Measurements from ENCODE around the gene MIDN. TPM values are rescaled to one million over a fixed set of nuclear protein-coding genes. Genes with fewer than 3 reads are reported as not detected.

The MIDN gene
- total and polyA plus RNA-seq, 2 donors (not counting 3 experiments of a cell fraction or from before 2014, with no cell fraction given) = 20.0 to 85.9 TPM

GRCh38 chr19:1281569-1282287 is 33.3 kb downstream of the MIDN start:
- peaks cover under 1% of the 10 kb centered on the region for H3K4me1 ChIP-seq (ENCODE audit: control insufficient read depth, extremely low read depth, insufficient read depth, low read length)
- H3K4me3 ChIP-seq (replicated peaks in 1 of 3; ENCODE audit: insufficient read depth in 1 of 3, low read depth in 1 of 3, low read length in 3 of 3) = no peak overlapping the region
- ChIA-PET CTCF (no interaction called here), POLR2A (no interaction called here)
- dilution Hi-C loops (cut with MboI; ENCODE audit: extremely low pct_ligation_motif_present, low sequenced_read_pairs) (no loop called here), intact Hi-C loops (cut with micrococcal nuclease) (loop anchor here (5.0 kb wide), 1 partner anchor 231 kb away; the partner anchor contains the start of gene ADAMTSL5)
- BruUV-seq (replicated peaks) = no TSS peak
- no peak for FAIRE-seq
- no peaks in the 10 kb centered on the region for H3K9me3 ChIP-seq (replicated peaks; ENCODE audit: control insufficient read depth, insufficient read depth, low read length)
- H3K79me2 ChIP-seq (ENCODE audit: control insufficient read depth, insufficient read depth, low read length) = peaks cover under 1% of the 10 kb centered on the region
- H2AFZ ChIP-seq (ENCODE audit: low read depth, low read length) = no peak overlapping the region
- H4K20me1 ChIP-seq (replicated peaks; ENCODE audit: control insufficient read depth, extremely low read depth, insufficient read depth, low read length) = no peaks in the 10 kb centered on the region
- no peak for DNase-seq (ENCODE audit: low read depth, low spot score)
- no peaks in the 10 kb centered on the region for H3K9me1 ChIP-seq (replicated peaks; ENCODE audit: control insufficient read depth, extremely low read depth, insufficient read depth, low read length)
- peaks cover 0 to 5% of the 10 kb centered on the region in 2 experiments for H3K36me3 ChIP-seq (ENCODE audit: control insufficient read depth in 2 of 2, extremely low read depth in 1 of 2, insufficient read depth in 2 of 2, low read length in 2 of 2)
- H3K4me2 ChIP-seq (ENCODE audit: insufficient read depth, low read length) = no peak overlapping the region
- peaks cover 6 to 17% of the 10 kb centered on the region in 2 experiments for H3K27me3 ChIP-seq (ENCODE audit: control insufficient read depth in 2 of 2, insufficient read depth in 2 of 2, low read length in 2 of 2)
- no peak overlapping the region for H3K27ac ChIP-seq (ENCODE audit: insufficient read depth, low read depth, low read length)
- H3K9ac ChIP-seq (replicated peaks; ENCODE audit: extremely low read depth, insufficient read depth, low read length) = no peak overlapping the region
- TF ChIP-seq MAX (IDR thresholded peaks at IDR 0.05; ENCODE audit: insufficient read depth, insufficient read length) = no peak
- TF ChIP-seq JUN (IDR thresholded peaks at IDR 0.05; ENCODE audit: borderline replicate concordance, insufficient read depth, insufficient read length, low read depth) = no peak
- no peak for TF ChIP-seq POLR2A (IDR thresholded peaks at IDR 0.05; ENCODE audit: low read depth, low read length)

GRCh38 chr19:1282588-1283206 is 34.3 kb downstream of the MIDN start:
- dilution Hi-C loops (cut with MboI; ENCODE audit: extremely low pct_ligation_motif_present, low sequenced_read_pairs) (no loop called here), intact Hi-C loops (cut with micrococcal nuclease) (loop anchor here (5.0 kb wide), 1 partner anchor 230 kb away; the partner anchor contains the start of gene ADAMTSL5)
- no peak overlapping the region for H3K27ac ChIP-seq (ENCODE audit: insufficient read depth, low read depth, low read length)
- H3K9me1 ChIP-seq (replicated peaks; ENCODE audit: control insufficient read depth, extremely low read depth, insufficient read depth, low read length) = no peaks in the 10 kb centered on the region
- FAIRE-seq = no peak
- H3K27me3 ChIP-seq (ENCODE audit: control insufficient read depth in 2 of 2, insufficient read depth in 2 of 2, low read length in 2 of 2) = peaks cover 8 to 20% of the 10 kb centered on the region in 2 experiments
- no peak overlapping the region for H3K9ac ChIP-seq (replicated peaks; ENCODE audit: extremely low read depth, insufficient read depth, low read length)
- DNase-seq (ENCODE audit: low read depth, low spot score) = no peak
- no peaks in the 10 kb centered on the region for H4K20me1 ChIP-seq (replicated peaks; ENCODE audit: control insufficient read depth, extremely low read depth, insufficient read depth, low read length)
- peaks cover 0 to 5% of the 10 kb centered on the region in 2 experiments for H3K36me3 ChIP-seq (ENCODE audit: control insufficient read depth in 2 of 2, extremely low read depth in 1 of 2, insufficient read depth in 2 of 2, low read length in 2 of 2)
- H3K4me2 ChIP-seq (ENCODE audit: insufficient read depth, low read length) = no peak overlapping the region
- no peak overlapping the region for H2AFZ ChIP-seq (ENCODE audit: low read depth, low read length)
- POLR2A ChIA-PET = interaction anchor here (1.6 kb wide), 1 partner anchor 13 kb away, joined by 7 read pairs; the partner anchor contains the start of gene CIRBP
- H3K9me3 ChIP-seq (replicated peaks; ENCODE audit: control insufficient read depth, insufficient read depth, low read length) = no peaks in the 10 kb centered on the region
- BruUV-seq (replicated peaks) = no TSS peak
- no peak overlapping the region for H3K4me3 ChIP-seq (replicated peaks in 1 of 3; ENCODE audit: insufficient read depth in 1 of 3, low read depth in 1 of 3, low read length in 3 of 3)
- no peaks in the 10 kb centered on the region for H3K4me1 ChIP-seq (ENCODE audit: control insufficient read depth, extremely low read depth, insufficient read depth, low read length)
- TF ChIP-seq MAX (IDR thresholded peaks at IDR 0.05; ENCODE audit: insufficient read depth, insufficient read length) (no peak), CTCF (IDR thresholded peaks at IDR 0.05; ENCODE audit: extremely low read depth in 1 of 2, insufficient read depth in 1 of 2, low read depth in 1 of 2, low read length in 2 of 2) (no peak), EZH2 (IDR thresholded peaks at IDR 0.05; ENCODE audit: borderline replicate concordance, low read depth, low read length, severe bottlenecking) (no peak), POLR2AphosphoS5 (IDR thresholded peaks at IDR 0.05; ENCODE audit: insufficient read depth, low read depth, low read length) (no peak), POLR2A (IDR thresholded peaks at IDR 0.05; ENCODE audit: low read depth, low read length) (no peak), MYC (IDR thresholded peaks at IDR 0.05; ENCODE audit: low read depth, low read length) (no peak), FOS (IDR thresholded peaks at IDR 0.05; ENCODE audit: borderline replicate concordance, insufficient read depth, low read length) (no peak), GATA2 (IDR thresholded peaks at IDR 0.05; ENCODE audit: insufficient read depth, insufficient read length, low read depth, low read length) (no peak), JUN (IDR thresholded peaks at IDR 0.05; ENCODE audit: borderline replicate concordance, insufficient read depth, insufficient read length, low read depth) (no peak)
- H3K79me2 ChIP-seq (ENCODE audit: control insufficient read depth, insufficient read depth, low read length) = no peaks in the 10 kb centered on the region
- CTCF ChIA-PET = interaction anchor here (0.6 to 1.2 kb wide), 2 partner anchors 16 to 151 kb away, joined by 3 to 4 read pairs; no protein-coding TSS in a partner anchor

All from endothelial cell of umbilical vein (primary cell).